ENCODE data around the gene RBMS1.

DNA sequence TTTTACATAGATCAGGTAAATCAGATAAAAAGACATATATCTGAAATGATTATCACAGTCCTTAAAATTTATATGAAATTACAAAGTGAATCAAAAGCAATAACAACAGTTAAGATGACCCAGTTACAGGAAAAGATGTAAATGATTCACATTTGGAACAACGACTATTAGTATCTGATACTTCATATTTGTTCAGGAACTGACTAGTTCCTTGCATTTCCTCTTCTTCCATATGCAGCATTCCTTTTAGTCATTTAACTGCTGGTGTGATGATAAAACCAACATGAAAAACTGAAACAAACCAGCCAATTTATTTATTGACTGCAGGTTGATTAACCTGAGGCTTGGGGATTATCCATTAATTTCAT is 75.2 kb downstream of the RBMS1 start:
- TF ChIP-seq, protein P1, sequence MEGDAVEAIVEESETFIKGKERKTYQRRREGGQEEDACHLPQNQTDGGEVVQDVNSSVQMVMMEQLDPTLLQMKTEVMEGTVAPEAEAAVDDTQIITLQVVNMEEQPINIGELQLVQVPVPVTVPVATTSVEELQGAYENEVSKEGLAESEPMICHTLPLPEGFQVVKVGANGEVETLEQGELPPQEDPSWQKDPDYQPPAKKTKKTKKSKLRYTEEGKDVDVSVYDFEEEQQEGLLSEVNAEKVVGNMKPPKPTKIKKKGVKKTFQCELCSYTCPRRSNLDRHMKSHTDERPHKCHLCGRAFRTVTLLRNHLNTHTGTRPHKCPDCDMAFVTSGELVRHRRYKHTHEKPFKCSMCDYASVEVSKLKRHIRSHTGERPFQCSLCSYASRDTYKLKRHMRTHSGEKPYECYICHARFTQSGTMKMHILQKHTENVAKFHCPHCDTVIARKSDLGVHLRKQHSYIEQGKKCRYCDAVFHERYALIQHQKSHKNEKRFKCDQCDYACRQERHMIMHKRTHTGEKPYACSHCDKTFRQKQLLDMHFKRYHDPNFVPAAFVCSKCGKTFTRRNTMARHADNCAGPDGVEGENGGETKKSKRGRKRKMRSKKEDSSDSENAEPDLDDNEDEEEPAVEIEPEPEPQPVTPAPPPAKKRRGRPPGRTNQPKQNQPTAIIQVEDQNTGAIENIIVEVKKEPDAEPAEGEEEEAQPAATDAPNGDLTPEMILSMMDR (IDR thresholded peaks at IDR 0.05) = no peak
- no peak for TF ChIP-seq POLR2A (IDR thresholded peaks at IDR 0.05)

All from right lobe of liver (tissue), 4 donors.